Parathyroid adenoma (tissue), 2 donors: Measurements from ENCODE around the gene CEP68.

ENCODE experiments used
- H2AFZ ChIP-seq: fragments of 300-600 bp; sonication (generic); one replicate; pipeline ENCODE4 v1.7.0; 2017; ENCODE audit warnings: antibody characterized with exemption, mild to moderate bottlenecking
- H3K27ac ChIP-seq: fragments of 300-600 bp; sonication (generic); one replicate; pipeline ENCODE4 v1.7.0; 2017
- H3K27me3 ChIP-seq: fragments of 300-600 bp; sonication (generic); one replicate; pipeline ENCODE4 v1.7.0; 2017; ENCODE audit warnings: low read length; ENCODE audit not compliant: control insufficient read depth, insufficient read depth
- H3K36me3 ChIP-seq: fragments of 300-600 bp; sonication (generic); one replicate; pipeline ENCODE4 v1.7.0; 2017; ENCODE audit warnings: low read length; ENCODE audit not compliant: control insufficient read depth, insufficient read depth
- H3K4me1 ChIP-seq: fragments of 300-600 bp; sonication (generic); one replicate; pipeline ENCODE4 v1.7.0; 2017; ENCODE audit warnings: control low read depth
- H3K4me2 ChIP-seq: fragments of 300-600 bp; sonication (generic); one replicate; pipeline ENCODE4 v1.7.0; 2017; ENCODE audit warnings: low read length
- H3K4me3 ChIP-seq: fragments of 300-600 bp; sonication (generic); one replicate; pipeline ENCODE4 v1.7.0; 2017; ENCODE audit warnings: low read depth, low read length
- H3K79me2 ChIP-seq: fragments of 300-600 bp; sonication (generic); one replicate; pipeline ENCODE4 v1.7.0; 2017; ENCODE audit warnings: control low read depth
- H3K9ac ChIP-seq: fragments of 300-600 bp; sonication (generic); one replicate; pipeline ENCODE4 v1.7.0; 2017; ENCODE audit warnings: mild to moderate bottlenecking
- H3K9me3 ChIP-seq: fragments of 300-600 bp; sonication (generic); one replicate; pipeline ENCODE4 v1.7.0; 2017; ENCODE audit warnings: low read length; ENCODE audit not compliant: control insufficient read depth
- TF ChIP-seq, protein P1 (sequence below): fragments of 300-600 bp; sonication (generic); IDR thresholded peaks from one replicate; pipeline ENCODE4 v1.7.0; 2017; ENCODE audit warnings: antibody characterized with exemption, mild to moderate bottlenecking
- donor health status: primary hyperparathyroidism.

CEP68 gene

DNA sequence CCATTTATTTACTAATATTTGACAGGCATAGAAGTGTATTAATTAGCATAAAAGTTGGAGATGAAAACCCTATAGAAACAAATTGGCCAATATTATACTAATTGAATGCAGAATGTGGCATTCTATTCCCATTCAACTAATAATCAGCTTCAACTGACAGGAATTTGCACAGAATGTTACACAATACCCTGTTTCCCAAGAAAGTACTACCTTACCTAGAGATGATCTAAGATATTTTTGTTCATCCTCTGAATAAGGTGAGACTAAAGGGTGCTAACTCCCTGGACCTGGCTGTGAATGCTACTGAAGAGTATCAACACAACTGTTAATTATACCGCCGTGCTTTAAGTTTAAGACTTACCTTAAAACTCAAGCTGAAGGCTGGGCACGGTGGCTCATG is 28.9 kb downstream of the CEP68 start:
- Histone ChIP-seq H3K27ac (no peak overlapping the region), H3K27me3 (no peaks in the 10 kb centered on the region), H2AFZ (no peak overlapping the region), H3K4me1 (peaks cover 10% of the 10 kb centered on the region), H3K9ac (no peak overlapping the region), H3K4me3 (no peak overlapping the region), H3K9me3 (no peaks in the 10 kb centered on the region), H3K36me3 (peaks cover 3% of the 10 kb centered on the region), H3K4me2 (no peak overlapping the region), H3K79me2 (peaks cover 2% of the 10 kb centered on the region)
- TF ChIP-seq, protein P1, sequence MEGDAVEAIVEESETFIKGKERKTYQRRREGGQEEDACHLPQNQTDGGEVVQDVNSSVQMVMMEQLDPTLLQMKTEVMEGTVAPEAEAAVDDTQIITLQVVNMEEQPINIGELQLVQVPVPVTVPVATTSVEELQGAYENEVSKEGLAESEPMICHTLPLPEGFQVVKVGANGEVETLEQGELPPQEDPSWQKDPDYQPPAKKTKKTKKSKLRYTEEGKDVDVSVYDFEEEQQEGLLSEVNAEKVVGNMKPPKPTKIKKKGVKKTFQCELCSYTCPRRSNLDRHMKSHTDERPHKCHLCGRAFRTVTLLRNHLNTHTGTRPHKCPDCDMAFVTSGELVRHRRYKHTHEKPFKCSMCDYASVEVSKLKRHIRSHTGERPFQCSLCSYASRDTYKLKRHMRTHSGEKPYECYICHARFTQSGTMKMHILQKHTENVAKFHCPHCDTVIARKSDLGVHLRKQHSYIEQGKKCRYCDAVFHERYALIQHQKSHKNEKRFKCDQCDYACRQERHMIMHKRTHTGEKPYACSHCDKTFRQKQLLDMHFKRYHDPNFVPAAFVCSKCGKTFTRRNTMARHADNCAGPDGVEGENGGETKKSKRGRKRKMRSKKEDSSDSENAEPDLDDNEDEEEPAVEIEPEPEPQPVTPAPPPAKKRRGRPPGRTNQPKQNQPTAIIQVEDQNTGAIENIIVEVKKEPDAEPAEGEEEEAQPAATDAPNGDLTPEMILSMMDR, result no peak

DNA sequence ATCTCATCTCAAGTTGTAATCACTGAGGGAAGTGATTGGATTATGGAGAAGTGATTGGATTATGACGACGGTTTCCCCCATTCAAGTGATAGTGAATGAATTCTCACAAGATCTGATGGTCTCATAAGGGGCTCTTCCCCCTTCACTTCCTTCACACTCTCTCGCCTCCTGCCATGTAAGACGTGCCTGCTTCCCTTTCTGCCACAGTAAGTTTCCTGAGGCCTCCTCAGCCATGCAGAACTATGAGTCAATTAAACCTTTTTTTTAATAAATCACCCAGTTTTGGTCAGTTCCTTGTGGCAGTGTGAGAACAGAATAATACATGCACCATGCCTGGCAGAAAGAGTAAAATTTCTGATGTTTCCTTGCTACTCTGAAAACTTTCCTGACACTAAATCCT is 36.6 kb downstream of the CEP68 start:
- no peaks in the 10 kb centered on the region for H3K36me3 ChIP-seq
- H3K27ac ChIP-seq, result no peak overlapping the region
- H3K9ac ChIP-seq, result no peak overlapping the region
- H3K27me3 ChIP-seq, result no peaks in the 10 kb centered on the region
- H3K4me2 ChIP-seq, result no peak overlapping the region
- TF ChIP-seq, protein P1, result no peak
- H2AFZ ChIP-seq, result no peak overlapping the region
- H3K9me3 ChIP-seq, result no peaks in the 10 kb centered on the region
- H3K4me1 ChIP-seq, result peaks cover 10% of the 10 kb centered on the region
- H3K79me2 ChIP-seq, result peaks cover 38% of the 10 kb centered on the region
- no peak overlapping the region for H3K4me3 ChIP-seq

DNA sequence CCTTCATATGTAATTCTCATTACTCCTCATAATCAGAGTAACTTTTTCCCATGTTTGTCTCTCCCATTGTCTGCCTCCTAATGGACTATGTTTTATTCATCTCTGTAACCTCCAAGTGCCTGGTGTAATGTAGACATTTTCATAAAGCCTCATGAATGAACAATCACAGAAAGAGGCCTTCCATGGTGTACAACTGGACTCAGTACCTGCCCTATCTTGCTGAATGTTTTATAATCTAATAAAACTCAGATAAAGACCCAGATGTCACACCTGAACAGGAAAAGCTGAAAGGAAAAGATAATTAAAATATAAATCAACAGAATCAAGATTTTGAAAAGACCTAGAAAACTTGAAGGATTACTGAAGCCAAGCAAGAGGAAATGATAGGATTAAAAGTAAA is 37.0 kb downstream of the CEP68 start:
- Histone ChIP-seq H3K9me3 (no peaks in the 10 kb centered on the region), H3K36me3 (no peaks in the 10 kb centered on the region)

DNA sequence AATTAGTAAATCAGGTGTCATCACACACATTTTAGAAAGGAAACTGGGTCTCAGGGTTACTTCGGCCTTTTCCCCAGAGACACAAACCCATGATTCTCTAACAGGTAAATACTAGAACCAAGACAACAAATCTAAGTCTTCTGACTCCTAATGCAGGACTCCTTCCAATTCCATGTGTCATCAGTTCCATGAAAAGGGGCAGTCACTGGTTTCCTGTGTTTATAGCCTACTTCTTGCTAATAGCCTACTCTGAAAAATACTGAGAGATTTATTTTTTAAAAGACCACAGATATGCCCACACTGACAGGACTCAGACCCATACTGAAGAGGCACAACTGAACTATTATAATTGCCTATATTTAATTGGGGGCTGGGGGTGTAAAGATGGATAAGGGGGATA is 40.7 kb downstream of the CEP68 start:
- Histone ChIP-seq H3K36me3 (no peaks in the 10 kb centered on the region), H3K27ac (no peak overlapping the region), H2AFZ (no peak overlapping the region), H3K4me2 (no peak overlapping the region), H3K9me3 (no peaks in the 10 kb centered on the region), H3K9ac (no peak overlapping the region), H3K79me2 (peaks cover 50% of the 10 kb centered on the region), H3K4me1 (no peaks in the 10 kb centered on the region), H3K4me3 (no peak overlapping the region), H3K27me3 (no peaks in the 10 kb centered on the region)
- TF ChIP-seq, protein P1, result no peak

More for the DNA sequence above, 37.0 kb downstream of the CEP68 start:
- no peak overlapping the region for H2AFZ ChIP-seq
- peaks cover 36% of the 10 kb centered on the region for H3K79me2 ChIP-seq
- no peak overlapping the region for H3K9ac ChIP-seq
- H3K4me1 ChIP-seq, result peaks cover 7% of the 10 kb centered on the region
- no peaks in the 10 kb centered on the region for H3K27me3 ChIP-seq
- TF ChIP-seq, protein P1, result no peak
- H3K4me2 ChIP-seq, result no peak overlapping the region
- no peak overlapping the region for H3K4me3 ChIP-seq
- no peak overlapping the region for H3K27ac ChIP-seq

DNA sequence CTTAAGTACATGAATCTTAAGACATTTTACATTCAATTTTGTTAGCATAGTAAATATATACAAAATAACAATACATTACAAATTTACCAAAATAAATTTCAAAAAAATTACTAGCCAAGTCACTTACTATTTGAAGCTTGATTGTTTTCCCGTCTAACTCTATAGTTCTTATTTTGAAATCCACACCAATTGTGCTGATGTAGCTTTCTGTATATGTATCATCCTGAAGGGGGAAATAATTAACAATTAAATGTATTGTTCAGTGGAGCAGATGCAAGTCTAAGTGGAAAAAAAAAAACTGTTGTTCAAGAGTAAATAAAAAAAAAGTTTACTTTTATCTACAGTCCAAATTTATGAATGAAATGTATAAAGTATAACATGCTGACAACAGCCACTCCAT is 41.6 kb downstream of the CEP68 start:
- H3K27me3 ChIP-seq, result no peaks in the 10 kb centered on the region
- no peak overlapping the region for H3K27ac ChIP-seq
- no peak overlapping the region for H3K4me3 ChIP-seq
- no peaks in the 10 kb centered on the region for H3K9me3 ChIP-seq
- no peaks in the 10 kb centered on the region for H3K36me3 ChIP-seq
- TF ChIP-seq, protein P1, result no peak
- H3K4me2 ChIP-seq, result no peak overlapping the region
- no peak overlapping the region for H2AFZ ChIP-seq
- no peak overlapping the region for H3K9ac ChIP-seq
- peaks cover 41% of the 10 kb centered on the region for H3K79me2 ChIP-seq
- no peaks in the 10 kb centered on the region for H3K4me1 ChIP-seq
